ENCODE measurements around the gene ASXL2. TPM values are rescaled to one million over a fixed set of nuclear protein-coding genes. Genes with fewer than 3 reads are reported as not detected.

ASXL2 gene
- total RNA-seq, 1 experiment from 2014 or later = 32.7 TPM

- Histone ChIP-seq H3K23ac (ENCODE audit: insufficient read length, low read depth, low read length) (no peak overlapping the region), H3K27ac (ENCODE audit: insufficient read length, low read depth, low read length) (no peak overlapping the region), H3K27me3 (ENCODE audit: insufficient read depth, low read length) (no peaks in the 10 kb centered on the region), H3K18ac (ENCODE audit: insufficient read length, low read depth, low read length) (no peak overlapping the region), H2AFZ (ENCODE audit: low read length) (no peak overlapping the region), H2BK20ac (ENCODE audit: low read depth, low read length, poor library complexity, severe bottlenecking) (no peak overlapping the region), H4K5ac (ENCODE audit: insufficient read length, low read depth, low read length) (no peak overlapping the region), H2BK15ac (ENCODE audit: low read depth, low read length) (no peak overlapping the region), H3K23me2 (ENCODE audit: insufficient read length, low read depth, low read length, poor library complexity, severe bottlenecking) (no peaks in the 10 kb centered on the region), H2BK5ac (ENCODE audit: insufficient read length, low read length) (no peak overlapping the region), H3K79me1 (ENCODE audit: insufficient read depth, low read depth, low read length, poor library complexity, severe bottlenecking) (no peaks in the 10 kb centered on the region), H3K9me3 (ENCODE audit: control insufficient read depth, low read depth, low read length) (no peaks in the 10 kb centered on the region), H4K20me1 (ENCODE audit: control insufficient read depth, insufficient read depth, insufficient read length) (no peaks in the 10 kb centered on the region), H4K91ac (ENCODE audit: insufficient read length, low read depth, low read length) (no peak overlapping the region), H3K4ac (ENCODE audit: low read depth, low read length) (no peak overlapping the region), H3K9ac (ENCODE audit: extremely low read depth, insufficient read length, low read length) (no peak overlapping the region), H3K14ac (ENCODE audit: insufficient read depth, low read length) (no peak overlapping the region), H2BK12ac (ENCODE audit: insufficient read length, low read depth, low read length) (no peak overlapping the region), H2AK5ac (ENCODE audit: insufficient read length, low read length) (no peak overlapping the region), H3K79me2 (ENCODE audit: insufficient read depth, low read length) (no peaks in the 10 kb centered on the region), H4K8ac (replicated peaks; ENCODE audit: insufficient read length, low read depth, low read length) (no peak overlapping the region), H3K56ac (ENCODE audit: insufficient read length, low read depth, low read length) (no peak overlapping the region), H2BK120ac (ENCODE audit: low read depth, low read length, poor library complexity, severe bottlenecking) (no peak overlapping the region), H3T11ph (ENCODE audit: low read length) (no peak overlapping the region), H3K4me2 (ENCODE audit: insufficient read depth, insufficient read length, low read length) (no peak overlapping the region), H3K4me1 (ENCODE audit: insufficient read depth, low read length) (no peaks in the 10 kb centered on the region)
- Mint-ChIP-seq H3K4me3 (no peak overlapping the region), H3K36me3 (ENCODE audit: insufficient read depth in 1 of 3, low read depth in 3 of 3) (no peaks in the 10 kb centered on the region), H3K9me3 (no peaks in the 10 kb centered on the region), H3K27me3 (ENCODE audit: low read depth) (no peaks in the 10 kb centered on the region; the same call in 1 of the 2 replicates), H3K27ac (no peak overlapping the region), H3K4me1 (peaks cover 3 to 4% of the 10 kb centered on the region in 2 experiments; a peak in 1 of 4 replicates)
- no peak for DNase-seq
- WGBS (ENCODE audit: extremely low coverage, insufficient read length, low lambda C conversion rate) = no CpG with 5 or more reads among the region's 1 CpG
- TF ChIP-seq CTCF (conservative IDR thresholded peaks at IDR 0.05) = no peak
These were observed 188.2 kb downstream of the ASXL2 start for GRCh38 chr2:25690058-25690457.
